CD4-positive, CD25-positive, alpha-beta regulatory T cell (primary cell): ENCODE data around the gene CHD1. TPM values are rescaled to one million over a fixed set of nuclear protein-coding genes. Genes with fewer than 3 reads are reported as not detected.

Source experiments
- ATAC-seq, 2 donors: fragments of 150-1000 bp; cut with Tn5 transposase; one replicate each; pipeline ENCODE4 v1.10.0; 2021; ENCODE audit warnings: low read depth in 2 of 2, moderate number of reproducible peaks in 2 of 2, moderate library complexity in 1 of 2
- DNase-seq, 3 donors: peaks; one replicate each; pipeline versions ENCODE4 v3.0.0 to v3.0.0-alpha.2; 2012 to 2022; ENCODE audit warnings: mixed read lengths in 1 of 3
- H3K27ac ChIP-seq: one replicate; pipeline ENCODE4 v1.7.0; 2013; ENCODE audit warnings: mild to moderate bottlenecking, low read length; ENCODE audit not compliant: insufficient read depth, poor library complexity, severe bottlenecking
- H3K27me3 ChIP-seq: one replicate; pipeline ENCODE4 v1.7.0; 2013; ENCODE audit warnings: low read length; ENCODE audit not compliant: control insufficient read depth, insufficient read depth
- H3K36me3 ChIP-seq: one replicate; pipeline ENCODE4 v1.7.0; 2013; ENCODE audit warnings: mild to moderate bottlenecking, low read length, moderate library complexity; ENCODE audit not compliant: control insufficient read depth, insufficient read depth
- H3K4me1 ChIP-seq: 2 replicates; pipeline ENCODE4 v1.7.0; 2013; ENCODE audit warnings: mild to moderate bottlenecking, low read length; ENCODE audit not compliant: insufficient read depth, control insufficient read depth, poor library complexity, severe bottlenecking
- H3K4me3 ChIP-seq: one replicate; pipeline ENCODE4 v1.7.0; 2013; ENCODE audit warnings: low read depth, mild to moderate bottlenecking, low read length, moderate library complexity
- H3K9me3 ChIP-seq, 2 experiments: 1 replicate in 1 of 2; 2 replicates in 1 of 2; pipeline ENCODE4 v1.7.0; 2013; ENCODE audit warnings: low read length in 2 of 2, mild to moderate bottlenecking in 1 of 2, moderate library complexity in 1 of 2; ENCODE audit not compliant: control insufficient read depth in 2 of 2
- H3K27ac Mint-ChIP-seq, 3 donors: one replicate each; pipeline ENCODE4 v1.8.0; 2020 to 2022; ENCODE audit warnings: mild to moderate bottlenecking in 3 of 3, mixed read lengths in 3 of 3, moderate library complexity in 2 of 3
- H3K27me3 Mint-ChIP-seq: one replicate; pipeline ENCODE4 v1.8.0; 2022; ENCODE audit warnings: mild to moderate bottlenecking, mixed read lengths
- H3K36me3 Mint-ChIP-seq: one replicate; pipeline ENCODE4 v1.8.0; 2020; ENCODE audit warnings: mixed read lengths
- H3K4me1 Mint-ChIP-seq, 4 donors: one replicate each; pipeline ENCODE4 v1.8.0; 2020 to 2022; ENCODE audit warnings: mixed read lengths in 4 of 4, mild to moderate bottlenecking in 1 of 4
- H3K4me3 Mint-ChIP-seq, 4 donors: one replicate each; pipeline ENCODE4 v1.8.0; 2020 to 2022; ENCODE audit warnings: mild to moderate bottlenecking in 4 of 4, mixed read lengths in 4 of 4, moderate library complexity in 3 of 4
- H3K9me3 Mint-ChIP-seq, 7 donors: one replicate each; pipeline ENCODE4 v1.8.0; 2020 to 2022; ENCODE audit warnings: mixed read lengths in 7 of 7, mild to moderate bottlenecking in 3 of 7, moderate library complexity in 2 of 7
- polyA plus RNA-seq, 4 donors: library from polyadenylated mRNA; unstranded; fragments of 300-500 nt; fragmentation: Illumina TruSeq; gene quantifications; one replicate each; pipeline ENCODE4 v1.2.3, GENCODE V29; 2021
- total RNA-seq: library from RNA; stranded (reverse); gene quantifications from one replicate; pipeline ENCODE4 v1.2.3, GENCODE V29; 2022

CHD1 gene
- total and polyA plus RNA-seq, 5 donors from 2014 or later = 7.8 to 172 (median 9.1) TPM

DNA sequence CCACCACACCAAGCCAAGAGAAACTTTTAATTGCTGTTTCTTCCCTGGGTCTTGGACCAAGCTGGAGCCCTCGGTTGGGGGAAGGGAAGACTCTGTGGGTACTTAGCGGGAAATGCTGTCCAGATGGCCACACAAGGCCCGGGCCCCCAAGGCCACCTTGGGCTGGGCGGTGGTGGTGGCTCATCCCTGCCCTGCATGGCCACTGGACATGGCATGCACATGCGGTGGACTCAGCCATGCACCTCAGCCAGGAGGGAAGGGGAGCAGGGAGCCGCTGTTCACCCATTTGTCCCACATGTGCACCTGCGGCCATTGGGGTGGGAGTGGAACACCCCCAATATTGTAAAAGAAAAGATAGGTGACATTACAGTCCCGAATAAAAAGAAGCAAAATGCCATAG is 82.9 kb downstream of the CHD1 start:
- no peaks in the 10 kb centered on the region for H3K27me3 Mint-ChIP-seq
- Histone ChIP-seq H3K9me3 (peaks cover 0 to 13% of the 10 kb centered on the region in 2 experiments), H3K4me3 (no peak overlapping the region), H3K36me3 (no peaks in the 10 kb centered on the region), H3K27ac (no peak overlapping the region), H3K27me3 (peaks cover 3% of the 10 kb centered on the region), H3K4me1 (no peaks in the 10 kb centered on the region)
- H3K4me1 Mint-ChIP-seq = peaks cover 0 to under 1% (median 0%) of the 10 kb centered on the region in 4 donors
- no peak overlapping the region for H3K4me3 Mint-ChIP-seq
- no peak for ATAC-seq
- H3K27ac Mint-ChIP-seq = no peak overlapping the region
- H3K36me3 Mint-ChIP-seq = no peaks in the 10 kb centered on the region
- H3K9me3 Mint-ChIP-seq = peaks cover 0 to 1% (median 0%) of the 10 kb centered on the region in 7 donors
- no peak for DNase-seq

DNA sequence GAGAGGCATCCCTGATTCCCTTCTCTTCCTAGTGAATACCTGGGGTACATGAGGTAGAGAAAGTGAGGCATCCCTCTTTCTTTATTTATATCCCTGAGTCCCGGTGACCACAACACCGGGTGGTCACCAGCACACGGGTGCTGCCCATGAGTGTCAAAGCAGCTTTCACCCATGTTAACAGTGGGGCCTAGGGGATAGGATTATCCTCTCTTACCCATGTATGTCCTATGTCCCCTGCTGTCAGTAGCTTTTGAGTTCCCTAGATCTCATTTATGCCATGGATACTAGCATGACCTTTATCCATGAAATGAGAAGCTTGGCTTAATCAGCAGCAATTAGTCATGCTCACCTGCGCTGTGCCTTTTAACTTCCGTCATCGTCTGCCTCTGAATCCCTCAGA is 83.9 kb downstream of the CHD1 start:
- Histone ChIP-seq H3K9me3 (peaks cover 0 to 13% of the 10 kb centered on the region in 2 experiments), H3K36me3 (no peaks in the 10 kb centered on the region), H3K27me3 (peaks cover 3% of the 10 kb centered on the region), H3K4me1 (no peaks in the 10 kb centered on the region), H3K4me3 (no peak overlapping the region), H3K27ac (no peak overlapping the region)
- H3K4me3 Mint-ChIP-seq = no peak overlapping the region
- DNase-seq = no peak
- no peak for ATAC-seq
- no peaks in the 10 kb centered on the region for H3K27me3 Mint-ChIP-seq
- H3K9me3 Mint-ChIP-seq = peaks cover 0 to 1% (median 0%) of the 10 kb centered on the region in 7 donors
- H3K4me1 Mint-ChIP-seq = peaks cover 0 to 1% (median 0%) of the 10 kb centered on the region in 4 donors
- peaks cover 1% of the 10 kb centered on the region for H3K36me3 Mint-ChIP-seq
- no peak overlapping the region for H3K27ac Mint-ChIP-seq

DNA sequence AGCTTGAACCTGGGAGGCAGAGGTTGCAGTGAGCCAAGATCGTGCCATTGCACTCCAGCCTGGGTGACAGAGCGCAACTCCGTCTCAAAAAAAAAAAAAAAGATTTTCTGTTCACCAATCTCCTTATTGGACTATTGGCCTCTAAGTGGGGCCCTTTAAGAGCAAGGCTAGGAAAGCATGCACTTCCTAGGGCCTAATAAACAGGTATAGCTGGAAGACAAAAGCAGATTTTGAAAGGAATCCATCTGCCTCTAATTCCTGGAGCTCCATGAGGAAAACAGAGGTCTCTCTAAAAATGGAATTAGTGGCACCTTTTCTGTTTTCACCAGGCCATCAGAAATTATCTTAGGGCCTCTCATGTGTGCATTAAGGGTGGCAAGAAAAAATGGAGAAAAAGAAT is 85.3 kb downstream of the CHD1 start:
- Mint-ChIP-seq H3K27ac (no peak overlapping the region), H3K4me3 (no peak overlapping the region), H3K27me3 (no peaks in the 10 kb centered on the region), H3K4me1 (peaks cover 0 to 2% (median under 1%) of the 10 kb centered on the region in 4 donors), H3K36me3 (peaks cover 3% of the 10 kb centered on the region), H3K9me3 (peaks cover 0 to 1% (median 0%) of the 10 kb centered on the region in 7 donors)
- Histone ChIP-seq H3K9me3 (peaks cover 0 to 13% of the 10 kb centered on the region in 2 experiments), H3K27me3 (peaks cover 3% of the 10 kb centered on the region), H3K4me3 (no peak overlapping the region), H3K27ac (no peak overlapping the region), H3K4me1 (no peaks in the 10 kb centered on the region), H3K36me3 (no peaks in the 10 kb centered on the region)
- no peak for ATAC-seq
- DNase-seq = no peak

DNA sequence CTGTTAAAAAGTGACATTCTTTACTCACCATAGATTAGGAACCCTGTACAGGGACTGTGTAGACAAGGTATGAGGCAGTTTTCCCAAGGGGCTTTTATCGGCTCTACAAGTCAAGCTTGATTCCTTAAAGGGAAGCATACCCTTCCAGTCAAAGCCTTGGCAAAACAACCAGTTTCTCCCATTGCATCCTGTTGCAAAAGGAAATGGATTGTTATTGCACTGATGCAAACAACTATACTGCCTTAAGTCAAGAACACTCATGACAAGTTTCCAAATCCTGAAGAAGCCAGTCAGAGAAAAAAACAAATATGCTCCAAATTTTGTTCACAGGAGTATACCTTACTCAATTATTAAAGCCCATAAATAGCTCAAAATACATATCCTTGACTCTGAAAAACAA is 87.9 kb downstream of the CHD1 start:
- H3K4me3 Mint-ChIP-seq = no peak overlapping the region
- peaks cover 0 to 5% (median 1%) of the 10 kb centered on the region in 4 donors for H3K4me1 Mint-ChIP-seq
- H3K4me3 ChIP-seq = no peak overlapping the region
- no peak overlapping the region for H3K27ac ChIP-seq
- H3K9me3 ChIP-seq = peaks cover 0 to 13% of the 10 kb centered on the region in 2 experiments
- no peaks in the 10 kb centered on the region for H3K36me3 ChIP-seq
- no peak overlapping the region for H3K27ac Mint-ChIP-seq
- DNase-seq (no peak), ATAC-seq (no peak)
- no peaks in the 10 kb centered on the region for H3K4me1 ChIP-seq
- H3K27me3 ChIP-seq = peaks cover 3% of the 10 kb centered on the region
- H3K36me3 Mint-ChIP-seq = peaks cover 3% of the 10 kb centered on the region
- H3K9me3 Mint-ChIP-seq = peaks cover 0 to 1% (median 0%) of the 10 kb centered on the region in 7 donors
- H3K27me3 Mint-ChIP-seq = no peaks in the 10 kb centered on the region

DNA sequence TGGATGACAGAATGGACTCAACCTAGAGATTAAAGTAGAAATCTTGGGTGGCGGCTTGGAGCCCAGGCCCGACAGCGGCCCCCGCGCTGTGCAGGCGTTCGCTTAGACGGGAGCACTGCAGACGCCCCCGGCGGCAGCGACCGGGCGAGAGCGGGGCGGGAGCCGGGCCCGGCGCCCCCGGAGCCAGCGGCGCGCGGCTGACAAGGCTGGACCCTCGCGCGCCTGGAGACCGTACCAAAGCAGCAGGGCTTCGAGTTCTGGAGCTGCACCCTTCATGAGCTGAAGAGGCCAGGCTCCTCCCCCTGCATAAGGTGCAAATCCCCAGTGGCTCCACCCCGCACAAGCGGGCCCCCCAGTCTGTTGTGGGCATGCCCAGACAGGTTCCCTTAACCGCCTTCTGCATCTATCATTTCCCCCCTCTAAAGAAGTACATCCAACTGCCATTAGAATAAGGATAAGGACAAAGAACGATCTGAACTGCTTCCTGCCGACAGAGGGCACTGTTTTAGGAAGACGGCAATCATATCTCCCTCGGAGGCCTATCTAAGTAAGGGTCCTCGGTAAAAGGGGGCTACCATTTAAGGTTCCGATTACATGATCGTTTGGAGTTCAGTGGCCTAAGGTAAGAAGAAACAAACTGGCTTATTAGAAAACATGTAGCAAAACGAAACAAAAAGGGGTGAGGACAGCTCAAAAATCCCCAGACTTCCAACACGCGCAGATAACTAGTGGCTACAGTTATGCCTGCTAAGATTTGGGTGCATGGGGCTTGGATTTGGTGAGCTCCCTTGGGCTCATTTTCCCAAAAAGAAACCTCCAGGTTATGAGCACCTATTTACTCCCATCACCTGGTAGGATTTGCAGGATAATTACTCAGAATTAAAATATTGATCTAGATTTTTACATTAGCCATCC is 89.1 kb downstream of the CHD1 start:
- no peaks in the 10 kb centered on the region for H3K27me3 Mint-ChIP-seq
- H3K36me3 ChIP-seq = no peaks in the 10 kb centered on the region
- peaks cover 0 to 1% (median 0%) of the 10 kb centered on the region in 7 donors for H3K9me3 Mint-ChIP-seq
- H3K4me1 ChIP-seq = no peaks in the 10 kb centered on the region
- ATAC-seq (peak in 1 of 2 donors; percentile 28), DNase-seq (peak in 2 of 3 donors; percentile 5 to 22)
- peaks cover 3% of the 10 kb centered on the region for H3K36me3 Mint-ChIP-seq
- peaks cover 3% of the 10 kb centered on the region for H3K27me3 ChIP-seq
- peaks cover 0 to 13% of the 10 kb centered on the region in 2 experiments for H3K9me3 ChIP-seq
- no peak overlapping the region for H3K4me3 ChIP-seq
- H3K27ac Mint-ChIP-seq = no peak overlapping the region
- peaks cover 0 to 5% (median 1%) of the 10 kb centered on the region in 4 donors for H3K4me1 Mint-ChIP-seq
- no peak overlapping the region for H3K27ac ChIP-seq
- peak overlapping the region in 2 of 4 donors; percentile 10 to 42 for H3K4me3 Mint-ChIP-seq

DNA sequence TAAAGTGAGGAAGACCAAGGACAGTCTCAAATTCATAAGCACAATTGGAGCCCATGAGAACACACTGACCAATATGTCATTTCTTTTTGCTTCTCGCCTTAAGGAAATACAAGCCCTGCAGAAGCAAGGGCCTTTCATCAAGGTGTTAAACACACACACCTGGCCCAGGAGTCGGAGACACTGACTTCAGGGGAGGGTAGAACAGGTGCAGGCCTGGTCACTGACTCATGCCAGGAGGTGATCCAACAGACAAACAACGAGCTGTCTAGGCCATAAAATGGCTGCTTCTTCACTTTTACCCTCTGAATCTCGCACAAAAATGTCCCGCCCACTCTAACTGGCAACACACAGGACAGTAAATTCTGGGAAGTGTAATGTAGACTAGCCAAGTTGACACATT is 92.6 kb downstream of the CHD1 start:
- H3K36me3 ChIP-seq = no peaks in the 10 kb centered on the region
- H3K27me3 Mint-ChIP-seq = no peaks in the 10 kb centered on the region
- H3K4me1 ChIP-seq = no peaks in the 10 kb centered on the region
- H3K27ac Mint-ChIP-seq = no peak overlapping the region
- peaks cover 3% of the 10 kb centered on the region for H3K27me3 ChIP-seq
- peaks cover 0 to 2% (median 0%) of the 10 kb centered on the region in 7 donors for H3K9me3 Mint-ChIP-seq
- DNase-seq = no peak
- no peaks in the 10 kb centered on the region for H3K9me3 ChIP-seq
- no peak overlapping the region for H3K4me3 ChIP-seq
- H3K36me3 Mint-ChIP-seq = peaks cover 3% of the 10 kb centered on the region
- ATAC-seq = no peak
- H3K4me1 Mint-ChIP-seq = peaks cover 0 to 5% (median 1%) of the 10 kb centered on the region in 4 donors
- H3K4me3 Mint-ChIP-seq = no peak overlapping the region
- no peak overlapping the region for H3K27ac ChIP-seq

DNA sequence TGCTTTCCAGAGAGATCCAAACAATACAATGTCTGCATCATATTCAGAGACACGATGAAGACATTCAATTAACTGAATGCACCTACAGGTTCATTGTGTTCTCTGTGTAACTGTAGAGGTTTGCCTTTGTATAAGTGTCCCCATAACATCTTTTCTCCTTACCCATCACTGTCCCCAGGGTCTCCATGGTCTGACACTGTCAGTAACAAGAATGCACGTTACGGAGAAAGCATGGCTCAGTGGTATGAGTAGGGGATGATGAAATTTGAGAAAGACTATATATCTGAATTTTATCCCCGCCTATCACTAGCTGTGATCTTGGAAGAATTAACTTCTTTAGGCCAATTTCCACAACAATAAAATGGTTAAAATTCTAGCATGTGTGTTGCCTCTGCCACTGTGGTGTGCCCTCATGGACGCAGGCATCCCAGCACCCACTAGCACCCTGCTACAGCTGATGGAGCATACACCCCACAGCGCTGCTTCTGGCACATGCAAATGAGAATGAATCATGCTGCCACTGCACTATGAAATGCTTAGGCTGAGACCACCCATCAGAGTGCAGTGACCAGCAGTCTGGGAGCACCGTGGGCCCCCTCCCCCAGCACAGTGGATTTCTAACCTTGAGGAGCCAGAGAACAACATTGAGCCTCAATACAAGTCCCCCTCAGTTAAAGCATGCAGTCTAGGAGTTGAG is 101.1 kb downstream of the CHD1 start:
- no peak overlapping the region for H3K4me3 Mint-ChIP-seq
- H3K36me3 Mint-ChIP-seq = no peaks in the 10 kb centered on the region
- H3K9me3 Mint-ChIP-seq = peaks cover 0 to 2% (median 0%) of the 10 kb centered on the region in 7 donors

More for the DNA sequence above, 101.1 kb downstream of the CHD1 start:
- Histone ChIP-seq H3K27ac (no peak overlapping the region), H3K36me3 (no peaks in the 10 kb centered on the region), H3K27me3 (no peaks in the 10 kb centered on the region), H3K4me3 (no peak overlapping the region), H3K9me3 (no peaks in the 10 kb centered on the region), H3K4me1 (no peaks in the 10 kb centered on the region)
- ATAC-seq (no peak), DNase-seq (no peak)
- Mint-ChIP-seq H3K27ac (no peak overlapping the region), H3K27me3 (peaks cover 6% of the 10 kb centered on the region), H3K4me1 (peaks cover 0 to 5% (median 0%) of the 10 kb centered on the region in 4 donors)
